ENCODE results near the gene RAB40A. TPM values are rescaled to one million over a fixed set of nuclear protein-coding genes. Genes with fewer than 3 reads are reported as not detected.

RAB40A gene
- total RNA-seq (2021) = 0.90 and 1.0 TPM in 2 replicates
- Bru-seq, nascent RNA = percentile 48 among the genes with signal in this experiment
- BruChase-seq, experiment 1, labeled RNA remaining after a 2-hour chase = percentile 59 among the genes with signal in this experiment
- percentile 41 among the genes with signal in this experiment for BruChase-seq, experiment 2, labeled RNA remaining after a 6-hour chase
- long read RNA-seq, partial matches to known transcripts = 0 of 2 reads
- long read RNA-seq, other reads (novel, unspliced or antisense) = 2 of 2 reads

- TF ChIP-seq EZH2 (IDR thresholded peaks at IDR 0.05; ENCODE audit: low read depth) = no peak
- TF ChIP-seq CTCF (conservative IDR thresholded peaks at IDR 0.05) = no peak
- CTCF ChIA-PET = no interaction called here
- DNase-seq = no peak
- POLR2A ChIA-PET (ENCODE audit: unreplicated experiment) = no interaction called here
- H3K79me2 ChIP-seq (ENCODE audit: low read depth) = no peaks in the 10 kb centered on the region
- H3F3A ChIP-seq (ENCODE audit: insufficient read depth, low read depth) = no peaks in the 10 kb centered on the region
- no peak within 1 kb of the TSS for H3K27ac ChIP-seq
- H4K20me1 ChIP-seq (ENCODE audit: insufficient read depth) = no peaks in the 10 kb centered on the region
- no peaks in the 10 kb centered on the region for H3K27me3 ChIP-seq (ENCODE audit: insufficient read depth, low read depth)
- H3K9me2 ChIP-seq (ENCODE audit: insufficient read depth) = no peaks in the 10 kb centered on the region
- H2AFZ ChIP-seq = no peak within 1 kb of the TSS
- H3K4me2 ChIP-seq = no peak within 1 kb of the TSS
- no peaks in the 10 kb centered on the region for H3K4me1 ChIP-seq (replicated peaks; ENCODE audit: insufficient read depth)
- no peaks in the 10 kb centered on the region for H3K36me3 ChIP-seq (ENCODE audit: low read depth)
- H3K9me3 ChIP-seq (ENCODE audit: insufficient read depth, low read depth) = no peaks in the 10 kb centered on the region
- H3K4me3 ChIP-seq = no peak within 1 kb of the TSS
- BruUV-seq (replicated peaks) = no TSS peak
- intact Hi-C loops (cut with micrococcal nuclease; ENCODE audit: unreplicated experiment) = no loop called here
These were observed at the start of gene RAB40A for GRCh38 chrX:103519389-103519788. RAB40A (minus strand) TSS chrX:103519489; CDS start chrX:103500756, 18,733 bp downstream.

- no peaks in the 10 kb centered on the region for H3F3A ChIP-seq (ENCODE audit: insufficient read depth, low read depth)
- no peak overlapping the region for H2AFZ ChIP-seq
- no peak for TF ChIP-seq EZH2 (IDR thresholded peaks at IDR 0.05; ENCODE audit: low read depth)
- TF ChIP-seq CTCF (conservative IDR thresholded peaks at IDR 0.05) = no peak
- H3K27ac ChIP-seq = no peak overlapping the region
- no peaks in the 10 kb centered on the region for H3K4me1 ChIP-seq (replicated peaks; ENCODE audit: insufficient read depth)
- no peaks in the 10 kb centered on the region for H3K79me2 ChIP-seq (ENCODE audit: low read depth)
- H3K27me3 ChIP-seq (ENCODE audit: insufficient read depth, low read depth) = no peaks in the 10 kb centered on the region
- POLR2A ChIA-PET (ENCODE audit: unreplicated experiment) = no interaction called here
- no peaks in the 10 kb centered on the region for H4K20me1 ChIP-seq (ENCODE audit: insufficient read depth)
- H3K9me3 ChIP-seq (ENCODE audit: insufficient read depth, low read depth) = no peaks in the 10 kb centered on the region
- DNase-seq = no peak
- no peak overlapping the region for H3K4me3 ChIP-seq
- no TSS peak for BruUV-seq (replicated peaks)
- H3K9me2 ChIP-seq (ENCODE audit: insufficient read depth) = no peaks in the 10 kb centered on the region; the same call in 1 of the 2 replicates
- no peaks in the 10 kb centered on the region for H3K36me3 ChIP-seq (ENCODE audit: low read depth)
- intact Hi-C loops (cut with micrococcal nuclease; ENCODE audit: unreplicated experiment) = no loop called here
- no peak overlapping the region for H3K4me2 ChIP-seq
- CTCF ChIA-PET = interaction anchor here (0.9 kb wide), 1 partner anchor 145 kb away, joined by 6 read pairs; the partner anchor contains the start of gene TMEM31
These were observed 46.5 kb upstream of the RAB40A start for GRCh38 chrX:103565752-103566151.

- Histone ChIP-seq H3K9me2 (ENCODE audit: insufficient read depth) (no peaks in the 10 kb centered on the region; the same call in 1 of the 2 replicates), H3K9me3 (ENCODE audit: insufficient read depth, low read depth) (no peaks in the 10 kb centered on the region)
These were observed 45.9 kb upstream of the RAB40A start for GRCh38 chrX:103565197-103565596.

More at GRCh38 chrX:103565197-103565596, 45.9 kb upstream of the RAB40A start:
- H3K36me3 ChIP-seq (ENCODE audit: low read depth) = no peaks in the 10 kb centered on the region
- H4K20me1 ChIP-seq (ENCODE audit: insufficient read depth) = no peaks in the 10 kb centered on the region
- ChIA-PET POLR2A (ENCODE audit: unreplicated experiment) (no interaction called here), CTCF (no interaction called here)
- no peak overlapping the region for H3K4me2 ChIP-seq
- no peak for DNase-seq
- no peaks in the 10 kb centered on the region for H3K27me3 ChIP-seq (ENCODE audit: insufficient read depth, low read depth)
- TF ChIP-seq CTCF (conservative IDR thresholded peaks at IDR 0.05) (no peak), EZH2 (IDR thresholded peaks at IDR 0.05; ENCODE audit: low read depth) (no peak)
- no peaks in the 10 kb centered on the region for H3K4me1 ChIP-seq (replicated peaks; ENCODE audit: insufficient read depth)
- intact Hi-C loops (cut with micrococcal nuclease; ENCODE audit: unreplicated experiment) = no loop called here
- H3K79me2 ChIP-seq (ENCODE audit: low read depth) = no peaks in the 10 kb centered on the region
- no TSS peak for BruUV-seq (replicated peaks)
- H3K27ac ChIP-seq = no peak overlapping the region
- H3F3A ChIP-seq (ENCODE audit: insufficient read depth, low read depth) = no peaks in the 10 kb centered on the region
- H2AFZ ChIP-seq = no peak overlapping the region
- H3K4me3 ChIP-seq = no peak overlapping the region

All from PC-9 (cell line).